Sigmoid colon (tissue), 7 donors: Measurements from ENCODE around the gene DTNA. TPM values are rescaled to one million over a fixed set of nuclear protein-coding genes. Genes with fewer than 3 reads are reported as not detected.

Experiments
- DNase-seq: peaks from one replicate; pipeline ENCODE4 v3.0.0-alpha.2; 2019
- H3K27ac ChIP-seq, 4 donors: fragments of 200-600 bp; sonication (generic); one replicate each; pipeline ENCODE4 v1.5.1; 2016 to 2019; ENCODE audit warnings: mild to moderate bottlenecking in 1 of 4
- H3K27me3 ChIP-seq, 3 donors: fragments of 200-600 bp; sonication (generic); one replicate each; pipeline ENCODE4 v1.5.1; 2019; ENCODE audit warnings: mild to moderate bottlenecking in 1 of 3
- H3K36me3 ChIP-seq, 4 donors: fragments of 200-600 bp; sonication (generic); one replicate each; pipeline ENCODE4 v1.5.1; 2016 to 2019
- H3K4me1 ChIP-seq, 4 donors: fragments of 200-600 bp; sonication (generic); one replicate each; pipeline ENCODE4 v1.5.1; 2017 to 2019
- H3K4me3 ChIP-seq, 4 donors: fragments of 200-600 bp; sonication (generic); one replicate each; pipeline ENCODE4 v1.5.1; 2017 to 2019; ENCODE audit warnings: mild to moderate bottlenecking in 2 of 4, moderate library complexity in 1 of 4
- H3K9me3 ChIP-seq, 4 donors: fragments of 200-600 bp in 3 of 4; sonication (generic) in 3 of 4; one replicate each; pipeline versions ENCODE4 v1.5.1 to v1.6.1; 2013 to 2019
- EP300 ChIP-seq, 4 donors: sonication (generic); formaldehyde crosslinking; IDR thresholded peaks; one replicate each; pipeline ENCODE4 v1.6.1; 2017; ENCODE audit warnings: antibody characterized with exemption in 4 of 4
- POLR2A ChIP-seq, 2 donors: fragments of 450-650 bp; IDR thresholded peaks; one replicate each; pipeline ENCODE4 v1.6.1; 2016; ENCODE audit warnings: antibody characterized with exemption in 2 of 2, mild to moderate bottlenecking in 2 of 2, moderate library complexity in 2 of 2
- POLR2AphosphoS5 ChIP-seq, 4 donors: sonication (generic); formaldehyde crosslinking; IDR thresholded peaks; one replicate each; pipeline ENCODE4 v1.6.1; 2017; ENCODE audit warnings: antibody characterized with exemption in 4 of 4
- WGBS, 2 donors: extraction: QIAGEN DNeasy Blood & Tissue Kit; methylation state at CpG; one replicate each; pipeline ENCODE4 v1.1.7; 2013; 5-methylcytosine and 5-hydroxymethylcytosine counted together
- intact Hi-C: fragments of 100-400 bp; cut with DNase I; formaldehyde crosslinking; loops from one replicate; pipeline ENCODE4 v1.15.1; 2023
- polyA plus RNA-seq, 3 donors: library from polyadenylated mRNA; stranded (reverse); fragments of 200-250 nt; gene quantifications; one replicate each; pipeline ENCODE4 v1.2.3, GENCODE V29; 2013
- total RNA-seq, 4 donors: library from RNA; depleted of rRNA; stranded (reverse); fragments of >200 nt; gene quantifications; one replicate each; pipeline ENCODE4 v1.1.0, GENCODE V29; 2016
- TF ChIP-seq, protein P1 (sequence below), 4 experiments: fragments of 450-650 bp in 3 of 4; fragments of 200-600 bp in 1 of 4; IDR thresholded peaks; one replicate each; pipeline ENCODE4 v1.5.1; 2016 to 2019; ENCODE audit warnings: antibody characterized with exemption in 4 of 4, mild to moderate bottlenecking in 3 of 4, moderate library complexity in 2 of 4
- donor health status: healthy with polysubstance abuse.
- donor health status: Bipolar disorder and iron deficiency.
- donor health status: healthy.

Gene DTNA
- total and polyA plus RNA-seq, 7 donors, result 1.4 to 140 (median 71.9) TPM

- Histone ChIP-seq H3K27ac (no peak overlapping the region), H3K9me3 (peaks cover 0 to under 1% (median 0%) of the 10 kb centered on the region in 4 donors), H3K36me3 (no peaks in the 10 kb centered on the region), H3K27me3 (no peaks in the 10 kb centered on the region), H3K4me3 (no peak overlapping the region), H3K4me1 (peaks cover 0 to 9% (median 4%) of the 10 kb centered on the region in 4 donors)
- no peak for DNase-seq
- intact Hi-C loops, result no loop called here
- TF ChIP-seq EP300 (IDR thresholded peaks at IDR 0.05) (no peak), POLR2A (IDR thresholded peaks at IDR 0.05) (no peak), POLR2AphosphoS5 (IDR thresholded peaks at IDR 0.05) (no peak)
- TF ChIP-seq, protein P1, sequence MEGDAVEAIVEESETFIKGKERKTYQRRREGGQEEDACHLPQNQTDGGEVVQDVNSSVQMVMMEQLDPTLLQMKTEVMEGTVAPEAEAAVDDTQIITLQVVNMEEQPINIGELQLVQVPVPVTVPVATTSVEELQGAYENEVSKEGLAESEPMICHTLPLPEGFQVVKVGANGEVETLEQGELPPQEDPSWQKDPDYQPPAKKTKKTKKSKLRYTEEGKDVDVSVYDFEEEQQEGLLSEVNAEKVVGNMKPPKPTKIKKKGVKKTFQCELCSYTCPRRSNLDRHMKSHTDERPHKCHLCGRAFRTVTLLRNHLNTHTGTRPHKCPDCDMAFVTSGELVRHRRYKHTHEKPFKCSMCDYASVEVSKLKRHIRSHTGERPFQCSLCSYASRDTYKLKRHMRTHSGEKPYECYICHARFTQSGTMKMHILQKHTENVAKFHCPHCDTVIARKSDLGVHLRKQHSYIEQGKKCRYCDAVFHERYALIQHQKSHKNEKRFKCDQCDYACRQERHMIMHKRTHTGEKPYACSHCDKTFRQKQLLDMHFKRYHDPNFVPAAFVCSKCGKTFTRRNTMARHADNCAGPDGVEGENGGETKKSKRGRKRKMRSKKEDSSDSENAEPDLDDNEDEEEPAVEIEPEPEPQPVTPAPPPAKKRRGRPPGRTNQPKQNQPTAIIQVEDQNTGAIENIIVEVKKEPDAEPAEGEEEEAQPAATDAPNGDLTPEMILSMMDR (IDR thresholded peaks at IDR 0.05), result no peak
- WGBS, 2 donors, result 69 to 80% methylated on average over 7 of the region's 7 CpGs
Measured at GRCh38 chr18:34928088-34928753, 218.1 kb downstream of the DTNA start.

GRCh38 chr18:34928754-34929335, 218.7 kb downstream of the DTNA start:
- Histone ChIP-seq H3K4me3 (no peak overlapping the region), H3K4me1 (peaks cover 0 to 9% (median 4%) of the 10 kb centered on the region in 4 donors), H3K9me3 (peaks cover 0 to 1% (median 0%) of the 10 kb centered on the region in 4 donors), H3K36me3 (no peaks in the 10 kb centered on the region), H3K27me3 (no peaks in the 10 kb centered on the region), H3K27ac (no peak overlapping the region)
- DNase-seq, result no peak
- TF ChIP-seq POLR2A (IDR thresholded peaks at IDR 0.05), result no peak
- TF ChIP-seq POLR2AphosphoS5 (IDR thresholded peaks at IDR 0.05), result no peak
- TF ChIP-seq, protein P1 (IDR thresholded peaks at IDR 0.05), result no peak
- TF ChIP-seq EP300 (IDR thresholded peaks at IDR 0.05), result no peak
- intact Hi-C loops, result no loop called here
- 16 to 52% methylated on average over 1 of the region's 1 CpG for WGBS, 2 donors

DNA sequence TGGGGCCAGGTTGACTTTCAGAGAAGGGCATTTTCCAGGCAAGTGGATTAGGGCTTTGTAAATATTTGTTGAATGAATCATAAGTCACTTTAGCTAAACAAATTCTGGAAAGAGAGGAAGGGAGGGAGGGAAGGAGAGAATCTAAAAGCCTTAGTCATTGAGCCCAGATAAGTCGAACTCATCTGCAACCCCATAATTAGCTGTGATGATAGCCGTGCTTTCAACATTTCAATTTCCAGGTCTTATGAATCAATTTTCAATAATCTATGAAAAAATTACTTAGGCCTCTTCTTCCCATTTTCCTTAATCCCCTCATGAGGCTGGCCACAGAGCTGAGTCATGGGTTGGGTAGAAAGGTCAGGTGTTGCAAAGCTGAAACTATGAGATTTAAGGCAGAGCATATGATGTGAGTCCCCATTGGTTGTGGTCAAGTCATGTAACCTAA, 219.3 kb downstream of the DTNA start:
- peaks cover 0 to 1% (median 0%) of the 10 kb centered on the region in 4 donors for H3K9me3 ChIP-seq
- H3K4me1 ChIP-seq, result peaks cover 0 to 9% (median 4%) of the 10 kb centered on the region in 4 donors
- H3K27ac ChIP-seq, result no peak overlapping the region
- no peak for DNase-seq
- TF ChIP-seq POLR2AphosphoS5 (IDR thresholded peaks at IDR 0.05) (no peak), POLR2A (IDR thresholded peaks at IDR 0.05) (no peak), EP300 (IDR thresholded peaks at IDR 0.05) (no peak)
- TF ChIP-seq, protein P1 (IDR thresholded peaks at IDR 0.05), result no peak
- no peak overlapping the region for H3K4me3 ChIP-seq
- intact Hi-C loops, result no loop called here
- WGBS, 2 donors, result 40 to 80% methylated on average over 2 of the region's 2 CpGs
- H3K27me3 ChIP-seq, result no peaks in the 10 kb centered on the region
- H3K36me3 ChIP-seq, result no peaks in the 10 kb centered on the region

- no peaks in the 10 kb centered on the region for H3K36me3 ChIP-seq
- 92 to 97% methylated on average over 1 of the region's 1 CpG for WGBS, 2 donors
- DNase-seq, result no peak
- H3K9me3 ChIP-seq, result peaks cover 0 to 1% (median 0%) of the 10 kb centered on the region in 4 donors
- intact Hi-C loops, result no loop called here
- peaks cover 0 to 9% (median 4%) of the 10 kb centered on the region in 4 donors for H3K4me1 ChIP-seq
- H3K4me3 ChIP-seq, result no peak overlapping the region
- no peak for TF ChIP-seq EP300 (IDR thresholded peaks at IDR 0.05)
- TF ChIP-seq POLR2A (IDR thresholded peaks at IDR 0.05), result no peak
- TF ChIP-seq, protein P1 (IDR thresholded peaks at IDR 0.05), result no peak
- TF ChIP-seq POLR2AphosphoS5 (IDR thresholded peaks at IDR 0.05), result no peak
- H3K27me3 ChIP-seq, result no peaks in the 10 kb centered on the region
- H3K27ac ChIP-seq, result no peak overlapping the region
Measured at GRCh38 chr18:34932363-34932762, 222.3 kb downstream of the DTNA start.
